K562 (cell line): ENCODE measurements around the gene TOMM70. TPM values are rescaled to one million over a fixed set of nuclear protein-coding genes. Genes with fewer than 3 reads are reported as not detected.

Source experiments
- ATAC-seq: fragments of 200-7000 bp; cut with Tn5 transposase; 3 replicates; pipeline ENCODE4 v1.9.1; 2020; ENCODE audit warnings: moderate library complexity
- BruUV-seq: library from RNA; stranded (reverse); fragments of 400-500 nt; replicated peaks from 2 replicates; lab custom pipeline; 2021; lab: Mats Ljungman, UMichigan
- CTCF ChIA-PET: fragments of 300-600 bp; formaldehyde crosslinking; extraction: SDS; loops from one replicate; lab custom pipeline; 2021; ENCODE audit warnings: low intra/inter-chr PET ratio; lab: Yijun Ruan, JAX
- POLR2A ChIA-PET: fragments of 300-600, 350-650 bp; sonication (Branson Sonifier 250); formaldehyde crosslinking; extraction: SDS; loops from one replicate; lab custom pipeline; 2021; ENCODE audit warnings: antibody characterized with exemption, inconsistent platforms; lab: Yijun Ruan, JAX
- DNase-seq, 4 experiments: peaks; one replicate each; pipeline versions ENCODE4 v3.0.0 to v3.0.0-alpha.2; 2011 to 2018; ENCODE audit warnings: low spot score in 3 of 4, mixed read lengths in 3 of 4; ENCODE audit errors: extremely low read depth in 1 of 4
- FAIRE-seq: peaks from 2 replicates; lab custom pipeline; 2011; peaks lifted over from hg19 to GRCh38; lab: Jason Lieb, UNC
- H2AFZ ChIP-seq: 2 replicates; pipeline ENCODE4 v1.6.0; 2011; ENCODE audit warnings: low read depth, low read length, control low read depth, inconsistent platforms
- H3K27ac ChIP-seq: fragments of 200-600 bp; 3 replicates; pipeline ENCODE4 v1.8.0; 2011; ENCODE audit warnings: low read depth, mild to moderate bottlenecking, control low read depth, inconsistent platforms, low read length, moderate library complexity, mixed read lengths; ENCODE audit errors: extremely low read depth
- H3K27me3 ChIP-seq, 2 experiments: fragments of 300-600 bp in 1 of 2; 2 replicates in 1 of 2; 3 replicates in 1 of 2; pipeline versions ENCODE4 v1.6.0 to v1.8.0; 2011; ENCODE audit warnings: inconsistent platforms in 2 of 2, low read length in 2 of 2, mild to moderate bottlenecking in 1 of 2, mixed read lengths in 1 of 2, moderate library complexity in 1 of 2; ENCODE audit not compliant: control insufficient read depth in 2 of 2, insufficient read depth in 2 of 2
- H3K36me3 ChIP-seq: fragments of 300-600 bp; 3 replicates; pipeline ENCODE4 v1.8.0; 2011; ENCODE audit warnings: mild to moderate bottlenecking, low read length, inconsistent platforms; ENCODE audit not compliant: control insufficient read depth, insufficient read depth
- H3K4me1 ChIP-seq, 2 experiments: fragments of 200-600 bp in 1 of 2; replicated peaks in 1 of 2; 2 replicates in 1 of 2; 3 replicates in 1 of 2; pipeline versions ENCODE4 v1.5.1 to v1.8.0; 2011; ENCODE audit warnings: inconsistent platforms in 2 of 2, low read length in 2 of 2, mild to moderate bottlenecking in 1 of 2, mixed read lengths in 1 of 2, moderate library complexity in 1 of 2; ENCODE audit not compliant: control insufficient read depth in 2 of 2, insufficient read depth in 2 of 2
- H3K4me2 ChIP-seq: 2 replicates; pipeline ENCODE4 v1.6.1; 2011; ENCODE audit warnings: low read length, control low read depth, inconsistent platforms, mixed read lengths; ENCODE audit not compliant: insufficient read depth
- H3K4me3 ChIP-seq: fragments of 200-600 bp; sonication (generic), shearing (Covaris generic); 2 replicates; pipeline ENCODE4 v1.5.1; 2016; ENCODE audit warnings: control low read depth, inconsistent platforms
- H3K79me2 ChIP-seq: fragments of 200-600 bp; 3 replicates; pipeline ENCODE4 v1.8.0; 2011; ENCODE audit warnings: low read length, inconsistent platforms; ENCODE audit not compliant: control insufficient read depth, insufficient read depth
- H3K9ac ChIP-seq, 2 experiments: 2 replicates each; pipeline versions ENCODE4 v1.6.0 to v1.6.1; 2011; ENCODE audit warnings: low read depth in 2 of 2, low read length in 2 of 2, control low read depth in 1 of 2, inconsistent platforms in 1 of 2, mild to moderate bottlenecking in 1 of 2, mixed read lengths in 1 of 2; ENCODE audit not compliant: insufficient read depth in 1 of 2
- H3K9me1 ChIP-seq: one replicate; pipeline ENCODE4 v1.6.0; 2011; ENCODE audit warnings: inconsistent platforms, mild to moderate bottlenecking, low read length, moderate library complexity; ENCODE audit not compliant: control insufficient read depth, insufficient read depth
- H3K9me3 ChIP-seq: replicated peaks from 2 replicates; pipeline ENCODE4 v1.5.1; 2011; ENCODE audit warnings: low read depth, low read length, inconsistent platforms; ENCODE audit not compliant: control insufficient read depth, insufficient read depth
- H4K20me1 ChIP-seq: replicated peaks from 2 replicates; pipeline ENCODE4 v1.6.1; 2011; ENCODE audit warnings: low read length, inconsistent platforms, mixed read lengths; ENCODE audit not compliant: control insufficient read depth, insufficient read depth
- FUS ChIP-seq: fragments of 200-400 bp; formaldehyde crosslinking; optimal IDR thresholded peaks from 2 replicates; pipeline ENCODE3; 2017; ENCODE audit warnings: low read depth, low read length
- GABPA ChIP-seq: fragments of 200-800 bp; sonication (Bioruptor generic); conservative IDR thresholded peaks from 2 replicates; pipeline ENCODE4 v1.6.1; 2016; ENCODE audit warnings: low read depth, missing genetic modification characterization, missing compliant biosample characterization
- GATAD2B ChIP-seq: fragments of 450-650 bp; IDR thresholded peaks from 2 replicates; pipeline ENCODE4 v1.6.1; 2017; ENCODE audit warnings: mild to moderate bottlenecking, borderline replicate concordance
- HNRNPK ChIP-seq: fragments of 200-400 bp; formaldehyde crosslinking; IDR thresholded peaks from one replicate; pipeline ENCODE4 v1.6.1; 2018; ENCODE audit warnings: mild to moderate bottlenecking, low read depth, low read length; ENCODE audit not compliant: poor library complexity, severe bottlenecking
- PTRF ChIP-seq: fragments of 450-650 bp; IDR thresholded peaks from 2 replicates; pipeline ENCODE4 v1.6.1; 2016; ENCODE audit warnings: mild to moderate bottlenecking, missing genetic modification characterization, missing compliant biosample characterization
- TRIM24 ChIP-seq, 2 experiments: fragments of 450-650 bp; IDR thresholded peaks; 2 replicates each; pipeline ENCODE4 v1.6.1; 2016
- ZFP1 ChIP-seq: fragments of 450-650 bp; formaldehyde crosslinking; IDR thresholded peaks from 2 replicates; pipeline ENCODE4 v1.4.0; 2020; ENCODE audit warnings: mild to moderate bottlenecking, mixed read lengths
- WGBS: fragments of 100-300 bp; shearing (Covaris generic); methylation state at CpG from one replicate; pipeline ENCODE4 v1.1.6; 2016; ENCODE audit warnings: low coverage, mixed read lengths; ENCODE audit not compliant: insufficient coverage; ENCODE audit errors: missing lambda C conversion rate; 5-methylcytosine and 5-hydroxymethylcytosine counted together
- in situ Hi-C: fragments of 300-500 bp; cut with MboI; formaldehyde crosslinking; loops from 4 replicates; pipeline ENCODE4 v1.15.0; 2018; ENCODE audit warnings: inconsistent platforms, mixed read lengths
- intact Hi-C: fragments of 100-400 bp; cut with micrococcal nuclease; formaldehyde crosslinking; loops from 2 replicates; pipeline ENCODE4 v1.14.2; 2022
- polyA plus RNA-seq, 8 experiments: library from polyadenylated mRNA; depleted of rRNA in 4 of 8; stranded (reverse) in 5 of 8; unstranded in 3 of 8; fragments of >200 nt; fragmentation: Nextera tagmentation in 2 of 8; fragmentation: Illumina TruSeq in 1 of 8; extraction: Ambion mirVana in 2 of 8; extraction: Trizol in 1 of 8; gene quantifications; 2 replicates each; pipeline versions ENCODE4 v1.2.1 to v1.2.3, GENCODE V29; 2011 to 2014; ENCODE audit warnings: inconsistent platforms in 1 of 8, missing spikeins in 1 of 8
- total RNA-seq, 7 experiments: library from RNA; depleted of rRNA in 6 of 7; stranded (reverse); fragments of >200 nt in 6 of 7; fragmentation: Illumina TruSeq in 2 of 7; extraction: Trizol in 2 of 7; gene quantifications; 2 replicates each; pipeline versions ENCODE4 v1.2.1 to v1.2.3, GENCODE V29; 2011 to 2021; ENCODE audit warnings: low replicate concordance in 1 of 7

Gene TOMM70
- total and polyA plus RNA-seq, 9 of the 15 experiments (the other 6 are each of a cell fraction or from before 2014, with no cell fraction given) = 17.5 to 75.6 (median 54.9) TPM

GRCh38 chr3:100395679-100396431 lies 5.0 kb downstream of the TOMM70 start (continued):
- TF ChIP-seq PTRF (tag) = no peak
- TF ChIP-seq FUS = no peak
- TF ChIP-seq GATAD2B = no peak
- no peak for TF ChIP-seq HNRNPK
- TF ChIP-seq, all 486 proteins: peak for 0

- in situ Hi-C loops = no loop called here
These were observed 11.9 kb downstream of the TOMM70 start for GRCh38 chr3:100389025-100389424.

More at GRCh38 chr3:100389025-100389424, 11.9 kb downstream of the TOMM70 start:
- no peaks in the 10 kb centered on the region for H3K27me3 ChIP-seq
- intact Hi-C loops = no loop called here
- no peak for FAIRE-seq
- no peak overlapping the region for H3K4me2 ChIP-seq
- DNase-seq = no peak
- no peaks in the 10 kb centered on the region for H3K9me1 ChIP-seq
- no peak overlapping the region for H3K4me3 ChIP-seq
- H3K27ac ChIP-seq = no peak overlapping the region
- ChIA-PET CTCF (no interaction called here), POLR2A (interaction anchor here (0.6 kb wide), 1 partner anchor 112 kb away, joined by 3 read pairs; no protein-coding TSS in a partner anchor)
- H3K79me2 ChIP-seq = peaks cover 70% of the 10 kb centered on the region
- BruUV-seq = no TSS peak
- no peak overlapping the region for H2AFZ ChIP-seq
- no peaks in the 10 kb centered on the region for H3K4me1 ChIP-seq
- ATAC-seq = no peak
- no peak overlapping the region for H3K9ac ChIP-seq
- no peaks in the 10 kb centered on the region for H4K20me1 ChIP-seq
- 92% methylated on average over 1 of the region's 1 CpG for WGBS
- no peaks in the 10 kb centered on the region for H3K9me3 ChIP-seq
- TF ChIP-seq ZFP1 (CRISPR knock-in tag) = peak; percentile 67; the same call in 1 of the 2 replicates
- no peak for TF ChIP-seq GABPA (tag)
- no peak for TF ChIP-seq GATAD2B
- peak; percentile 15 to 39; a peak in 2 of 4 replicates for TF ChIP-seq TRIM24 (IDR thresholded peaks at IDR 0.05)
- TF ChIP-seq, all 486 proteins: peak for 2
- peaks cover 65% of the 10 kb centered on the region for H3K36me3 ChIP-seq
